Astrocyte (in vitro differentiated cells and primary cell): Measurements from ENCODE around the gene KCNK2.

Experiments used
- CTCF ChIP-seq: IDR thresholded peaks from 2 replicates; pipeline ENCODE4 v1.5.1; 2011; ENCODE audit warnings: low read depth, mild to moderate bottlenecking, inconsistent platforms, low read length, moderate library complexity; ENCODE audit not compliant: insufficient read depth
- EZH2 ChIP-seq: IDR thresholded peaks from 2 replicates; pipeline ENCODE4 v1.6.1; 2012; ENCODE audit warnings: mild to moderate bottlenecking, low read length, inconsistent platforms; ENCODE audit not compliant: insufficient read depth

- TF ChIP-seq CTCF (no peak), EZH2 (no peak)
These were observed 51.0 kb downstream of the KCNK2 start for GRCh38 chr1:215133532-215133931.
